Fibroblast of villous mesenchyme (primary cell): ENCODE results near the gene NADSYN1. TPM values are rescaled to one million over a fixed set of nuclear protein-coding genes. Genes with fewer than 3 reads are reported as not detected.

ENCODE experiments used
- DNase-seq: peaks from one replicate; pipeline ENCODE4 v3.0.0-alpha.2; 2010; ENCODE audit warnings: low read depth
- H3K4me3 ChIP-seq: 2 replicates; pipeline ENCODE4 v1.5.1; 2011; ENCODE audit warnings: low read depth, mild to moderate bottlenecking, low read length
- total RNA-seq: library from RNA; depleted of rRNA; stranded (reverse); fragments of >200 nt; gene quantifications from 2 replicates; pipeline ENCODE4 v1.2.3, GENCODE V29; 2012
- TF ChIP-seq, protein P1 (sequence below): IDR thresholded peaks from 2 replicates; pipeline ENCODE4 v1.5.1; 2012; ENCODE audit warnings: low read depth, mild to moderate bottlenecking, low read length; ENCODE audit not compliant: insufficient read depth

Gene NADSYN1
- total RNA-seq, 1 donor, result 71.2 TPM

- TF ChIP-seq, protein P1, sequence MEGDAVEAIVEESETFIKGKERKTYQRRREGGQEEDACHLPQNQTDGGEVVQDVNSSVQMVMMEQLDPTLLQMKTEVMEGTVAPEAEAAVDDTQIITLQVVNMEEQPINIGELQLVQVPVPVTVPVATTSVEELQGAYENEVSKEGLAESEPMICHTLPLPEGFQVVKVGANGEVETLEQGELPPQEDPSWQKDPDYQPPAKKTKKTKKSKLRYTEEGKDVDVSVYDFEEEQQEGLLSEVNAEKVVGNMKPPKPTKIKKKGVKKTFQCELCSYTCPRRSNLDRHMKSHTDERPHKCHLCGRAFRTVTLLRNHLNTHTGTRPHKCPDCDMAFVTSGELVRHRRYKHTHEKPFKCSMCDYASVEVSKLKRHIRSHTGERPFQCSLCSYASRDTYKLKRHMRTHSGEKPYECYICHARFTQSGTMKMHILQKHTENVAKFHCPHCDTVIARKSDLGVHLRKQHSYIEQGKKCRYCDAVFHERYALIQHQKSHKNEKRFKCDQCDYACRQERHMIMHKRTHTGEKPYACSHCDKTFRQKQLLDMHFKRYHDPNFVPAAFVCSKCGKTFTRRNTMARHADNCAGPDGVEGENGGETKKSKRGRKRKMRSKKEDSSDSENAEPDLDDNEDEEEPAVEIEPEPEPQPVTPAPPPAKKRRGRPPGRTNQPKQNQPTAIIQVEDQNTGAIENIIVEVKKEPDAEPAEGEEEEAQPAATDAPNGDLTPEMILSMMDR, result no peak
- no peak overlapping the region for H3K4me3 ChIP-seq
- no peak for DNase-seq
Observed at GRCh38 chr11:71461696-71462095, 8.7 kb downstream of the NADSYN1 start.

GRCh38 chr11:71462726-71463125 lies 9.7 kb downstream of the NADSYN1 start:
- DNase-seq, result no peak
- no peak overlapping the region for H3K4me3 ChIP-seq
- TF ChIP-seq, protein P1, result no peak

GRCh38 chr11:71463331-71464211 lies 10.6 kb downstream of the NADSYN1 start:
- TF ChIP-seq, protein P1, result no peak
- no peak for DNase-seq
- no peak overlapping the region for H3K4me3 ChIP-seq

DNA sequence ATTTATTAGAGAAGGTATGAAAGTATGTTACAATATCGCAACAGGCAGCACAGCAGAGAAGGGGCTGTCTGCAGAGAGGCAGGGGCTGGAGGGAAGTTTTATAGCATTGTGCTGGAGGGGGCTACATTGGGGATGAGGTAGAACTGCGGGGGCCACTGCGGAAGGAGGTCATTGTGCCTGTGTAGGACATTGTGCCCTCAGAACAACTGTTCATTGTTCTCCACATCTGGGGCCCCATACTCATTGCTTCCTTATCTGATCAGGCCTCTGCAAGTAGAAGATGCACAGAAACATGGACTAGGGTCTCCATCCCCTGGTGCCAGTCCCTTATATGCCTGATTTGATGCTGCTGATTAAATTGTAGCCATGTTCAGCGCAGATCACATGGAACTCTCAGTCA lies 12.1 kb downstream of the NADSYN1 start:
- DNase-seq, result no peak
- no peak overlapping the region for H3K4me3 ChIP-seq
- TF ChIP-seq, protein P1, result no peak

DNA sequence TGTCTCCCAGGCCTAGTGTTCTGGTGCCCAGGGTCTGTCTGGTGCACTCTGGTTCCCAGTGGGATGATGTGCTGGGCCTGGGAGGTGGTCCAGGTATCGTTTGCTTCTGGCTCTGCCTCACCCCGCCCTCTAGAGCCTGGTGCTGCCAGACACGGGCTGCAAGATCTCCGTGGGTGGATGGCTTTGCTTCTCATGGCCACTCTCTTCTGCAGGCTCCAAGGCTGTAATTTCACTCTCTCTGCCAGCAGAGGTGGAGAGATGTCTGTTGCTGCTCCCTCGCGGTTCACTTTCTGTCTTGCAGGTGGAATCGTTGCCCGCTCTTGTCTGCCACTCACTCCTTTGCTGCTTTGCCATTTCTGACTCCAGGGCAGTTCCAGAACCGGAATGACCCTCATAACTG lies 13.4 kb downstream of the NADSYN1 start:
- no peak overlapping the region for H3K4me3 ChIP-seq
- TF ChIP-seq, protein P1, result no peak
- no peak for DNase-seq

GRCh38 chr11:71467164-71467563 lies 14.2 kb downstream of the NADSYN1 start:
- DNase-seq, result no peak
- TF ChIP-seq, protein P1, result no peak
- no peak overlapping the region for H3K4me3 ChIP-seq

GRCh38 chr11:71470946-71471345 lies 17.9 kb downstream of the NADSYN1 start:
- no peak overlapping the region for H3K4me3 ChIP-seq
- no peak for DNase-seq
- TF ChIP-seq, protein P1, result no peak
